IMR-90 (cell line): ENCODE measurements around the gene FSIP2. TPM values are rescaled to one million over a fixed set of nuclear protein-coding genes. Genes with fewer than 3 reads are reported as not detected.

Experiments used
- ATAC-seq: fragments of 200-7000 bp; cut with Tn5 transposase; 2 replicates; pipeline ENCODE4 v1.9.1; 2020; ENCODE audit warnings: low read depth, mild to moderate bottlenecking, moderate library complexity
- BruUV-seq: library from RNA; stranded (reverse); fragments of 400-500 nt; replicated peaks from 2 replicates; lab custom pipeline; 2021; lab: Mats Ljungman, UMichigan
- CTCF ChIA-PET: fragments of 300-600 bp; formaldehyde crosslinking; extraction: SDS; loops from one replicate; lab custom pipeline; 2021; ENCODE audit warnings: antibody characterized with exemption; lab: Yijun Ruan, JAX
- POLR2A ChIA-PET: fragments of 300-600 bp; sonication (Branson Sonifier 250); formaldehyde crosslinking; loops from one replicate; lab custom pipeline; 2022; ENCODE audit warnings: antibody characterized with exemption; ENCODE audit not compliant: unreplicated experiment; lab: Charles Lee
- DNase-seq: peaks from one replicate; pipeline ENCODE4 v3.0.0; 2013
- H2AFZ ChIP-seq: replicated peaks from 2 replicates; pipeline ENCODE3; 2013; ENCODE audit warnings: low read length, mild to moderate bottlenecking; ENCODE audit not compliant: poor library complexity
- H2AK5ac ChIP-seq: 2 replicates; pipeline ENCODE4 v1.6.1; 2013; ENCODE audit warnings: low read depth, low read length, inconsistent platforms
- H2AK9ac ChIP-seq: replicated peaks from 2 replicates; pipeline ENCODE3; 2013; ENCODE audit warnings: mild to moderate bottlenecking, low read depth, low read length, moderate library complexity; ENCODE audit not compliant: poor library complexity
- H2BK120ac ChIP-seq: 2 replicates; pipeline ENCODE4 v1.6.1; 2013; ENCODE audit warnings: low read depth, low read length, inconsistent platforms
- H2BK15ac ChIP-seq: 3 replicates; pipeline ENCODE4 v1.6.1; 2013; ENCODE audit warnings: low read depth, low read length, inconsistent platforms
- H2BK20ac ChIP-seq: 2 replicates; pipeline ENCODE4 v1.6.1; 2013; ENCODE audit warnings: low read depth, mild to moderate bottlenecking, inconsistent platforms, low read length, moderate library complexity
- H2BK5ac ChIP-seq: 2 replicates; pipeline ENCODE4 v1.6.1; 2013; ENCODE audit warnings: mild to moderate bottlenecking, low read depth, low read length, inconsistent platforms; ENCODE audit not compliant: poor library complexity, severe bottlenecking
- H3K14ac ChIP-seq: replicated peaks from 2 replicates; pipeline ENCODE4 v1.6.1; 2013; ENCODE audit warnings: low read depth, low read length, inconsistent platforms
- H3K18ac ChIP-seq: 2 replicates; pipeline ENCODE4 v1.6.1; 2013; ENCODE audit warnings: low read depth, low read length, control low read depth
- H3K23ac ChIP-seq: 2 replicates; pipeline ENCODE4 v1.6.1; 2013; ENCODE audit warnings: low read depth, low read length, inconsistent platforms
- H3K27ac ChIP-seq: 2 replicates; pipeline ENCODE4 v1.5.1; 2013; ENCODE audit warnings: mild to moderate bottlenecking, control low read depth, low read length; ENCODE audit not compliant: insufficient read depth
- H3K27me3 ChIP-seq: 2 replicates; pipeline ENCODE4 v1.6.1; 2013; ENCODE audit warnings: low read length; ENCODE audit not compliant: control insufficient read depth, insufficient read depth
- H3K36me3 ChIP-seq: 2 replicates; pipeline ENCODE4 v1.6.1; 2013; ENCODE audit warnings: low read length, mixed read lengths; ENCODE audit not compliant: control insufficient read depth, insufficient read depth
- H3K4ac ChIP-seq: 2 replicates; pipeline ENCODE4 v1.6.1; 2013; ENCODE audit warnings: low read depth, low read length, inconsistent platforms
- H3K4me1 ChIP-seq: 2 replicates; pipeline ENCODE4 v1.6.1; 2013; ENCODE audit warnings: low read length, mixed read lengths; ENCODE audit not compliant: control insufficient read depth, insufficient read depth
- H3K4me2 ChIP-seq: 2 replicates; pipeline ENCODE4 v1.6.1; 2013; ENCODE audit warnings: low read depth, mild to moderate bottlenecking, control low read depth, low read length, moderate library complexity
- H3K4me3 ChIP-seq: 2 replicates; pipeline ENCODE4 v1.5.1; 2013; ENCODE audit warnings: low read depth, mild to moderate bottlenecking, control low read depth, low read length, moderate library complexity; ENCODE audit not compliant: insufficient read depth
- H3K56ac ChIP-seq: 2 replicates; pipeline ENCODE4 v1.6.1; 2013; ENCODE audit warnings: low read length, inconsistent platforms; ENCODE audit not compliant: insufficient read depth; ENCODE audit errors: extremely low read depth
- H3K79me1 ChIP-seq, 2 experiments: 2 replicates each; pipeline ENCODE4 v1.6.1; 2013; ENCODE audit warnings: low read length in 2 of 2, inconsistent platforms in 1 of 2, low read depth in 1 of 2
- H3K9ac ChIP-seq: 2 replicates; pipeline ENCODE4 v1.6.1; 2013; ENCODE audit warnings: low read depth, low read length, control low read depth
- H3K9me1 ChIP-seq: 2 replicates; pipeline ENCODE4 v1.6.1; 2013; ENCODE audit warnings: low read length, inconsistent platforms; ENCODE audit not compliant: insufficient read depth
- H3K9me3 ChIP-seq: 2 replicates; pipeline ENCODE4 v1.6.1; 2013; ENCODE audit warnings: low read length; ENCODE audit not compliant: control insufficient read depth, insufficient read depth
- H4K20me1 ChIP-seq: 2 replicates; pipeline ENCODE4 v1.6.1; 2013; ENCODE audit warnings: low read length, inconsistent platforms; ENCODE audit not compliant: insufficient read depth
- H4K5ac ChIP-seq: 2 replicates; pipeline ENCODE4 v1.6.1; 2013; ENCODE audit warnings: mild to moderate bottlenecking, low read depth, low read length, control low read depth
- H4K8ac ChIP-seq, 2 experiments: 2 replicates each; pipeline ENCODE4 v1.6.1; 2013; ENCODE audit warnings: low read depth in 2 of 2, low read length in 2 of 2, control low read depth in 1 of 2, inconsistent platforms in 1 of 2
- H4K91ac ChIP-seq: 2 replicates; pipeline ENCODE4 v1.6.1; 2013; ENCODE audit warnings: low read depth, low read length, inconsistent platforms; ENCODE audit not compliant: insufficient read depth
- MAFK ChIP-seq: IDR thresholded peaks from 2 replicates; pipeline ENCODE4 v1.6.1; 2012; ENCODE audit warnings: low read depth, low read length, improper control_type of control experiment
- POLR2A ChIP-seq: IDR thresholded peaks from 2 replicates; pipeline ENCODE4 v1.6.1; 2012; ENCODE audit warnings: mild to moderate bottlenecking, low read depth, low read length
- RAD21 ChIP-seq: IDR thresholded peaks from 2 replicates; pipeline ENCODE4 v1.6.1; 2012; ENCODE audit warnings: low read length, improper control_type of control experiment
- RCOR1 ChIP-seq: IDR thresholded peaks from 2 replicates; pipeline ENCODE4 v1.6.1; 2012; ENCODE audit warnings: mild to moderate bottlenecking, low read length, improper control_type of control experiment; ENCODE audit not compliant: insufficient replicate concordance
- WGBS, 2 experiments: methylation state at CpG; one replicate each; pipeline versions ENCODE4 v1.1.5 to v1.1.7; 2013; ENCODE audit warnings: missing lambda C conversion rate in 2 of 2; ENCODE audit not compliant: insufficient read length in 1 of 2; ENCODE audit errors: extremely low coverage in 2 of 2; 5-methylcytosine and 5-hydroxymethylcytosine counted together
- dilution Hi-C: fragments of 300-500 bp; cut with HindIII; formaldehyde crosslinking; loops from one replicate; pipeline ENCODE4 v1.14.3; 2018; ENCODE audit warnings: low sequenced_read_pairs; ENCODE audit not compliant: unreplicated experiment
- in situ Hi-C: fragments of 300-500 bp; cut with MboI; formaldehyde crosslinking; loops from 3 replicates; pipeline ENCODE4 v1.14.3; 2019; ENCODE audit warnings: low sequenced_read_pairs, inconsistent platforms, mixed read lengths
- intact Hi-C: fragments of 100-400 bp; cut with micrococcal nuclease; formaldehyde crosslinking; loops from 2 replicates; pipeline ENCODE4 v1.10.0; 2022
- polyA plus RNA-seq, 3 experiments: library from polyadenylated mRNA; depleted of rRNA; stranded (reverse); fragments of >200 nt; gene quantifications; 2 replicates each; pipeline ENCODE4 v1.2.3, GENCODE V29; 2012; ENCODE audit warnings: low replicate concordance in 1 of 3
- total RNA-seq: library from RNA; depleted of rRNA; stranded (reverse); fragments of >200 nt; gene quantifications from 2 replicates; pipeline ENCODE4 v1.2.3, GENCODE V29; 2012
- TF ChIP-seq, protein P1 (sequence below): fragments of 150-350 bp; IDR thresholded peaks from 2 replicates; pipeline ENCODE4 v1.6.1; 2016; ENCODE audit warnings: low read depth, mild to moderate bottlenecking, low read length, moderate library complexity, borderline replicate concordance

Gene FSIP2
- total and polyA plus RNA-seq, 2 of the 4 experiments (the other 2 are of a cell fraction), result under 0.01 to 0.02 TPM

GRCh38 chr2:185860321-185860720 lies 121.7 kb downstream of the FSIP2 start:
- ATAC-seq (no peak), DNase-seq (no peak)
- Histone ChIP-seq H2AFZ (no peak overlapping the region), H4K5ac (no peak overlapping the region), H4K91ac (no peak overlapping the region), H3K18ac (no peak overlapping the region), H3K9me1 (no peaks in the 10 kb centered on the region), H3K23ac (no peak overlapping the region), H3K9ac (no peak overlapping the region), H2BK120ac (no peak overlapping the region), H2AK5ac (no peak overlapping the region), H3K4ac (no peak overlapping the region), H3K4me3 (no peak overlapping the region), H4K20me1 (no peaks in the 10 kb centered on the region), H2BK20ac (no peak overlapping the region), H3K79me1 (no peaks in the 10 kb centered on the region), H3K14ac (no peak overlapping the region), H2BK5ac (no peak overlapping the region), H3K27me3 (no peaks in the 10 kb centered on the region), H3K36me3 (no peaks in the 10 kb centered on the region), H3K27ac (no peak overlapping the region), H4K8ac (no peak overlapping the region), H3K4me2 (no peak overlapping the region), H3K9me3 (peaks cover 3% of the 10 kb centered on the region), H3K4me1 (no peaks in the 10 kb centered on the region), H2BK15ac (no peak overlapping the region), H3K56ac (no peak overlapping the region), H2AK9ac (no peak overlapping the region)
- dilution Hi-C loops, result no loop called here
- TF ChIP-seq RAD21 (no peak), MAFK (no peak), POLR2A (no peak), RCOR1 (no peak)
- TF ChIP-seq, protein P1, sequence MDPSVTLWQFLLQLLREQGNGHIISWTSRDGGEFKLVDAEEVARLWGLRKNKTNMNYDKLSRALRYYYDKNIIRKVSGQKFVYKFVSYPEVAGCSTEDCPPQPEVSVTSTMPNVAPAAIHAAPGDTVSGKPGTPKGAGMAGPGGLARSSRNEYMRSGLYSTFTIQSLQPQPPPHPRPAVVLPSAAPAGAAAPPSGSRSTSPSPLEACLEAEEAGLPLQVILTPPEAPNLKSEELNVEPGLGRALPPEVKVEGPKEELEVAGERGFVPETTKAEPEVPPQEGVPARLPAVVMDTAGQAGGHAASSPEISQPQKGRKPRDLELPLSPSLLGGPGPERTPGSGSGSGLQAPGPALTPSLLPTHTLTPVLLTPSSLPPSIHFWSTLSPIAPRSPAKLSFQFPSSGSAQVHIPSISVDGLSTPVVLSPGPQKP, result no peak
- ChIA-PET CTCF (no interaction called here), POLR2A (no interaction called here)
- no TSS peak for BruUV-seq
- intact Hi-C loops, result no loop called here
- no CpG with 5 or more reads among the region's 1 CpG for WGBS, 2 experiments
- in situ Hi-C loops, result no loop called here
